ENCODE results near the gene ZDHHC9. TPM values are rescaled to one million over a fixed set of nuclear protein-coding genes. Genes with fewer than 3 reads are reported as not detected.

ZDHHC9 gene
- total and polyA plus RNA-seq, 4 experiments from 2014 or later, result 5.1 to 8.1 (median 5.8) TPM

Other genes with a start within 250 kb of the ZDHHC9 start
- gene APLN, start 188.9 kb downstream of the ZDHHC9 start, total RNA-seq, result not detected
- not detected for gene APLN, start 188.9 kb downstream of the ZDHHC9 start, polyA plus RNA-seq
- under 1 TPM; 0.32 to 0.33 TPM for gene XPNPEP2, start 104.9 kb downstream of the ZDHHC9 start, total RNA-seq
- gene XPNPEP2, start 104.9 kb downstream of the ZDHHC9 start, polyA plus RNA-seq, result under 1 TPM; 0.48 to 0.90 TPM
- gene SASH3, start 63.9 kb downstream of the ZDHHC9 start, total RNA-seq, result 100 to 1,000 TPM; 148 to 152 TPM
- 100 to 1,000 TPM in 1 of 2 donors, 10 to 100 TPM in 1; 83.3 to 211 TPM for gene SASH3, start 63.9 kb downstream of the ZDHHC9 start, polyA plus RNA-seq
- 10 to 100 TPM; 17.7 to 19.2 TPM for gene UTP14A, start 62.3 kb upstream of the ZDHHC9 start, total RNA-seq
- gene UTP14A, start 62.3 kb upstream of the ZDHHC9 start, polyA plus RNA-seq, result 10 to 100 TPM in 1 of 2 donors, 1 to 10 TPM in 1; 2.5 to 12.7 TPM
- 10 to 100 TPM; 14.0 to 14.2 TPM for gene BCORL1, start 138.7 kb upstream of the ZDHHC9 start, total RNA-seq
- gene BCORL1, start 138.7 kb upstream of the ZDHHC9 start, polyA plus RNA-seq, result 1 to 10 TPM in 1 of 2 donors, under 1 TPM in 1; 0.09 to 4.5 TPM